Sciatic nerve (tissue), 2 donors: ENCODE measurements around the gene ERICH3. TPM values are rescaled to one million over a fixed set of nuclear protein-coding genes. Genes with fewer than 3 reads are reported as not detected.
A peak's percentile ranks its signal among the peaks of the same experiment; 100 is the strongest.

Experiments
- ATAC-seq: fragments of 200-7000 bp; cut with Tn5 transposase; one replicate; pipeline ENCODE4 v1.9.1; 2020; ENCODE audit warnings: mild to moderate bottlenecking, moderate library complexity
- DNase-seq: peaks from one replicate; pipeline ENCODE4 v3.0.0-alpha.2; 2020; ENCODE audit warnings: low spot score
- intact Hi-C: fragments of 100-400 bp; cut with DNase I; formaldehyde crosslinking; loops from one replicate; pipeline ENCODE4 v1.14.2; 2022
- total RNA-seq: library from RNA; stranded (reverse); fragmentation: NEBNext Ultra II Directional; extraction: Animal tissue kit (Norgen Biotek cat#: 25700); gene quantifications from one replicate; pipeline ENCODE4 v1.2.1, GENCODE V29; 2021
- donor health status: DM: no; HTN: no; CAD: no.
- donor health status: DM: no; HTN: no; CAD: no.

Gene ERICH3
- total RNA-seq, 1 donor from 2014 or later, result 0.45 TPM

DNA sequence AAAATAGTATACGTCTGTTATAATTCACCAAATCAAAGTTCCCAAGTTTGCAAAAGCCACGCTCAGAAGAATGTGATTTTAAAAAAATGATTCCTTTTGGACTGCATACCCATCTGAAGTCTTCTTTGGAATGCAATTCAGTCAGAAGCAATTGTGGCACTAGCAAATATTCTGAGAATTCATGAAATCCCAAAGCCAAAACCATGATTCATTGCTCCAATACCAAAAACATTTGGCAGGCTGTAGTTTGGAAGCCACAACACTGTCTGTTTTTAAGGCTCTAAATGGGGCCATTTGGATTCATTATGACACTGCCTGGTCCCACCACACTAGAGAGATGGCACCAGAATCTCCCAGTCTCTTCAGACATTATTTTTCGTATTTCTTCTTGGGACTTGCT lies 139.4 kb downstream of the ERICH3 start:
- intact Hi-C loops, result no loop called here
- no peak for DNase-seq
- peak; percentile 38 for ATAC-seq

GRCh38 chr1:74531796-74532195 lies 141.8 kb downstream of the ERICH3 start:
- ATAC-seq, result no peak

DNA sequence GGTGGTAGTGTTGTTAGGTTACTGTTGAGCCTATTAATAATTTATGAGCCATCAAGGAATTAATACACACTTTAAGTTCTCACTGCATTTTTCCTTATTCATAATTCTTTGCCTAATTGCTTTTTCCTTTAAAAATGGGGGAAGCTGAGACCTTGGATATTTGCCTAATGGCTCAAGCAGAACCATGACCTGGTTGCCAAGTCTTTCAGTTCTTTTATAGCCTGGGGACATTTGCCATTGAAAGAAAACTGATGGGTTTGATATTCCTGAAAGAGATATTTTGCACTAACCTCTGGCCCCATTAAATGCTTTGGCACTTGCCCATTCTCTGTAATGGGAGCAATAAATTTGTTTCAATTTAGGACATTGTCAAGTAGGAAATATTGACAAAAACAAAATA lies 142.7 kb downstream of the ERICH3 start:
- no peak for ATAC-seq
- intact Hi-C loops, result no loop called here
- DNase-seq, result no peak

More at GRCh38 chr1:74531796-74532195, 141.8 kb downstream of the ERICH3 start:
- DNase-seq, result no peak
- intact Hi-C loops, result no loop called here

DNA sequence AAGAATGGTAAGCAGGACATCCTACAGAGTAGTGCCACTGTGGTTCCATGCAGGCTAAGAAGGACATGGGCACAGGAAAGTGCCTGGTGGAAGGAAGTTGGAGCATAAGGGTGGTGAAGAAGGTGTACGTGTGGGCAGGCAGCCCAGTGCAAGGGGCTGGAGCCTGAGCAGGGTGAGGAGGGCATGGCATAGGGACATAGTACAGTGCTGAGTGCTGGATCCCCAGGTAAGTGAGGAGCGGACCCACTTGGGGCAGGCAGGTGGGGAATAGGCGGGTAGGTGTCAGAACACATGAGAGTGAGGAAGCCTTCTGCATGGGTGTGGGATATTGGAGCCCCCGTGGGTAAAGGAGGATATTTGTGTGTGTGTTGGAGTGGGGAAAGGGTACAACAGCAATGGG lies 145.5 kb downstream of the ERICH3 start:
- no peak for ATAC-seq
- intact Hi-C loops, result no loop called here
- no peak for DNase-seq

DNA sequence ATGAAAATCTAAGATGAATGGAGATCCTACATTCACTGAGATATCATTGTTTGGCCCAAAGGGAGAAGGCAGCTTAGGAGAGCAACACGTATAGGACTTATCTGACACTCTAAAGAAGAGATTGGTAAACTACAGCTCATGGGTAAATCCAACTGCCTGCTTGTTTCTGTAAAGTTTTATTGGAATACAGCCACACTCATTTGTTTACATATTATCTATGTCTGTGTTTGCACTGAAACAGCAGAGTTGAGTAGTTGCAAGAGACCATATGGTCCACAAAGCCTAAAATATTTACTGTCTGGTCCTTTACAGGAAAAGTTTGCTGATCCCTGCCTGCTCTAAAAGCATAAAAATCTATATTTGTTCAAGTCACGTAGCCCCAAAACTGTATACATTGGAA lies 146.9 kb downstream of the ERICH3 start:
- DNase-seq (no peak), ATAC-seq (no peak)
- intact Hi-C loops, result no loop called here

DNA sequence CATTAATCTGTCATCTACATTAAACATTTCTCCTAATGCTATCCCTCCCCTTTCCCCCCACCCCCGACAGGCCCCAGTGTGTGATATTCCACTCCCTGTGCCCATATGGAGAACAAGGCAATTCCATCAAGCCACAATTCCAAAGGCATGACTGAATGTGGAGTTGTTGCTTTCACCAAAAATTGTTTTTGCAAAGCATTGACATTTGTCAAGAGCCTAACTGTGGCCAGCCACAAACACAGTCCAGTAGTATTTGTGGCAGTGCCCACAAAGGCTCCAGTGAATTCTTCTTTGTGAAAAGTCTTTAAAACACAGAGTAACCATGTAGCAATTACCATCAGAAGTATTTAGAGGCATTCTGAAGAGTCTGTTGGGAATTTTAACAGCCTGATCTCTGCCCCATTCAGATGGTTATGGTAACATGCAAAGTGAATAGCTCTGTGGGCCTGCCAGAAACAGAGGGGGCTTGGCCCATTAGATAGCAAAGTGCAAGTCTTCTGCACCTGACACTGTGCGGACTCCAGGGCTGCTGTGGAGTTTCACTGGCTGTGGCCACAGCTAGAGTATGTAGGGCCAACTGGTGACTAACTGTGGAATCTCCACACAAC lies 149.6 kb downstream of the ERICH3 start:
- no peak for DNase-seq
- ATAC-seq, result no peak
- intact Hi-C loops, result no loop called here

GRCh38 chr1:74522148-74522547 lies 151.4 kb downstream of the ERICH3 start:
- no peak for DNase-seq
- ATAC-seq, result no peak

More at GRCh38 chr1:74522148-74522547, 151.4 kb downstream of the ERICH3 start:
- intact Hi-C loops, result no loop called here

Other genes with a start within 250 kb of the ERICH3 start
- gene LRRC53, start 161.2 kb downstream of the ERICH3 start, total RNA-seq, result not detected
- gene CRYZ, start 59.3 kb upstream of the ERICH3 start, total RNA-seq, result 27.6 TPM
- gene TYW3, start 59.4 kb upstream of the ERICH3 start, total RNA-seq, result 17.5 TPM